H1 (cell line): ENCODE data around the gene FARSB. TPM values are rescaled to one million over a fixed set of nuclear protein-coding genes. Genes with fewer than 3 reads are reported as not detected.

Source experiments
- SP1 ChIP-seq: IDR thresholded peaks from 2 replicates; pipeline ENCODE4 v1.6.1; 2011; ENCODE audit warnings: low read depth, low read length
- polyA plus RNA-seq, 7 experiments: library from polyadenylated mRNA; depleted of rRNA in 3 of 7; stranded (reverse) in 5 of 7; unstranded in 2 of 7; fragments of >200 nt in 5 of 7; fragments of 200-250 nt in 2 of 7; gene quantifications; 1 replicate in 5 of 7; 2 replicates in 1 of 7; 4 replicates in 1 of 7; pipeline versions ENCODE4 v1.2.1 to v1.2.3, GENCODE V29; 2011 to 2013; ENCODE audit warnings: missing spikeins in 2 of 7, mixed read lengths in 2 of 7
- total RNA-seq: library from RNA; stranded (reverse); fragmentation: NEBNext Ultra II Directional; extraction: Animal tissue kit (Norgen Biotek cat#: 25700); gene quantifications from 2 replicates; pipeline ENCODE4 v1.2.1, GENCODE V29; 2021

FARSB gene
- total and polyA plus RNA-seq, 2 of the 8 experiments (the other 6 are each of a cell fraction or from before 2014, with no cell fraction given) = 21.0 to 37.9 TPM

DNA sequence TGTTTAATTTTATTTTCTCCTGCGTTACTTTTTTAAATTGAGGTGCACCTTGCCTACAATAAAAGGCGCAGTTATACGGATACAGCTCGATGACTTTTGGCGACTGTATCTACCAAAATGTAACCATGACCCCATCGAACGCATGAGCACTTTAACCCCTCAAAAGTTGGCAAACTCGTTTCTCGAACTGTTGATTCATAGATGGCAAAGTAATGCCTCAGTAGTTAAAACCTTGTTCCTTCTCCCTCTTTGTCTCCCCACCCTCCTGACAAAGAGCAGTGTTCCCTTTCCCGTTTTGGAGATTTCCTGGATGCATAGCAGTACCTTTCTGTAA is 16.1 kb upstream of the FARSB start (continued):
- TF ChIP-seq SP1 = no peak
